GM18907 (cell line): ENCODE data around the gene MAP4K4.

Experiments
- ATAC-seq: cut with Tn5 transposase; IDR thresholded peaks from one replicate; pipeline ENCODE4 v1.9.1; 2021; ENCODE audit warnings: mild to moderate bottlenecking, moderate library complexity; ENCODE audit not compliant: unreplicated experiment

The MAP4K4 gene

DNA sequence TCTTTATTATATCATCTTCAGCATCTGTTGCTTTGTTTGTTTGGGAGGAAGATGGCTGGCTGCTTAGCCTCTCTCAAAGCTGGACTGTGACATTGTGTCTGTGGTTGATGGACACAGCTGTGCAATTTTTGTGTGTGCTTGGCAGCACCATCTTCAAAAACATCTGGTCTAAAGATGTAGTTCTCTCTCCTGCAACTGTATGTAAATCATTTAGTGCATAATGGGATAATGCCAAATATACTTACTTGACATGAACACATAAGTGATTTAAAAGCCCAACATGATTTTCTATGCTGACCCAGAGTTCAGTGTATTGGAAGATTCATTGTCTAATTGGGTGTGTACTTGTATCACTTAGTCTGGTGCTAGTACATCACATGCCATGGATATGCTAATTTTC lies 112.2 kb downstream of the MAP4K4 start:
- no peak for ATAC-seq

GRCh38 chr2:101811226-101812015 lies 113.9 kb downstream of the MAP4K4 start:
- no peak for ATAC-seq

DNA sequence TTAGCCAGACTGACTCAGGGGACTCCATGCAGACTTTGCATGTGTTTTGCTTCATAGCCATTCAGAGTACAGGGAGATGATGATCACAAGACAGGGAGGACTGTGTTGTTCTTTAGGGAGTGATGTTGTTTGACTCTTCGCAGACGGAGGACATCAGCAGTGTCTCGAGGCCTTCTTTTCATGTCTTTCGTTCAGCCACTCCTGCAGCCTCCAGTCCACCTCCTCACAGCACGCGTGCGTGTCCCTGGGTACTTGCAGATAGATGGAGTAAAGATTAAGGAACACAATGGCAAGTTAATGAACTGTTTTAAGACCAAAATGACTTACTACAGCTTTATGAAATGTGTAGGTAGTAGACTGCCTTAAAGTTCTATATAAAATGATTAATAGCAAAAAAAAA lies 114.7 kb downstream of the MAP4K4 start:
- ATAC-seq, result no peak

GRCh38 chr2:101814752-101815151 lies 117.2 kb downstream of the MAP4K4 start:
- ATAC-seq, result no peak

GRCh38 chr2:101815154-101815553 lies 117.6 kb downstream of the MAP4K4 start:
- no peak for ATAC-seq

DNA sequence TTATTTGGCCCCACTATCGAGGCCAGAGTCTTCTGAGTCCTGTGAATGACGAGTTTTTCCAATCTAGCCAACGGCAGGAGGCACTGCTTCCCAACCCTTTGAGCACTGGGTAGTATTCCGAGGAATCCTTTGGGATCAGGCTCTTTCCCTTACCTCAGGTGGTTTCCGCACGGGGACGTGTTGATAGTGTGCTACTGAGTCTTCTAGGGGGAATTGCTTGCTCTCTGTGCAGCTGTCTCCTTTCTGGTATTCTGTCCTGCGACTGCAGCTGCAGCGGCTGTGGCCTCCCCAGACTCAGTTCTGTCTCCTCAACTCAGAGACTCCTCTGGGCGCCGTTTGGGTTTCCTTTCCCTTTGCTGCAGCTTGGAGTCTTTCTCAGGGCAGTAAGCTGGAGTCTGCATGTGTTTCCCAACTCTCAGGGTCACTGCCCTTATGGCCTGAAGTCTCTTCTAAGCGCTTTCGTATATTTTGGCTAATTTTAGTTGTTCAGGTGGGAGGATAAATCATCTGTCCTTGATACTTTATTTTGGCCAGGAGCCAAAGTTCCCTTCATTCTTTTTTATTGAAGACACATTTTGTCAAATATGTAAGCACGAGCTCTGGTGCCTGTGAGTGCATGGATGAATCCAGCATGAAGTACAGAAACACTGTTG lies 118.4 kb downstream of the MAP4K4 start:
- ATAC-seq, result no peak

DNA sequence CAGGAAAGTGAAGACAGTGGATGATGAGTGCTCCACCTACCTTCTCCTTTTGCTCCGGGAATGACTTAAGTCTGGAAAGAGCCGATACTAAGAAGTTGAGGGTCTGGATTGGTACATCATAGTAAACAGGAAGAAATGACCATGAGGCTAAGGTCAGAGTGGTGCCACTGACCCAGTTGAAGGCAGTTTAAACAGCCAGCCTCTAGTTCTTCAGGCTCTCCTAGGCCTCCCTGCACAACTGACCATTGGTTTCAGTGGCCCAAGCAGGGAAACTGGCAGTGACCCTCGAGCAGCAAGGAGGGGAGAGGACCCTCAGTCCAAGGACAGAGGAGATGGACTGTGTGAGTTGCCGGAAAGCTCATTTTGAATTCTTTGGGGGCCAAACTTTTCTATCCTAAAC lies 119.1 kb downstream of the MAP4K4 start:
- ATAC-seq, result no peak

GRCh38 chr2:101817481-101817880 lies 120.0 kb downstream of the MAP4K4 start:
- ATAC-seq, result no peak

DNA sequence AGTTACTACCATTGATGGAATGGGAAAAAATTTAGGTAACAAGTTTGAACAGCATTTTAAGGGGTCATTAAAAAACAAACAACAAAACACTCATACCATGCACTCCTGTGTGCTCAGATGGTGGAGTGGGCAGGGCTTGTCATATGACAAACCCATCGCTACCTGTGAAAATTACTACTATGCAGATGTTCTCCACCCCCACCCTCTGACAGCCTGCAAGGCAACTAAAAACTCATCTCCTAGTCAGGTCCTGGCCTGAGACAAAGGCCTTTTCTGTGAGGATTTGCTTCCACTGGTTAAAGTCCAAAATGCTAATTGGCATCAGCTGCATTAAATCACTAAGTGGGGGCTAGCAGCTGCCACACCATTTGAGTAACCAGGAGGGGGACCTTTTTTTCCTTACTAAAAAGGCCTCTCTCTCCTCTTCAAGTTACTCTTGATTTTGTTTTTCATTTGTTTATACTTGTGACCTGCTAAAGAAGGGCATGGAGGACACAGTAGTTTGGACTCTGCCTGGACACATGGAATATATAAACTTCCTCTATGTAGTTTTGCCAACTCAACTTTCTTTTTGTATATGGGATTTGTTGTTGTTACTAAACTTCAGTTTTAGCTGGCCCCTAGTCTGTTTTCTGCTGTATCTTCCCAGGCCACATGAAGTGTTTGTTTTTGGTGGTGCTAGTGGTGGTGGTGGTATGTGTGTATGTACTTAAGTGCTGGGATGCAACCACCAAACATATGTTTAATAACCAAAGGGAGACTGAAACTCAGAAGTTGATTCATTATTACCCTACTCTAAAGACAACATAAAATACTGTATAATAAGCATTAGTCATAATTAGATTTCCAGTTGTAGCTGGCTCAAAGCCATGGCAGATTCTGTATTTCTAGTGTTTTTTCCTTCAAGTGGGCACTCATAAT lies 121.3 kb downstream of the MAP4K4 start:
- ATAC-seq, result no peak

- no peak for ATAC-seq
Measured at GRCh38 chr2:101820519-101820918, 123.0 kb downstream of the MAP4K4 start.

DNA sequence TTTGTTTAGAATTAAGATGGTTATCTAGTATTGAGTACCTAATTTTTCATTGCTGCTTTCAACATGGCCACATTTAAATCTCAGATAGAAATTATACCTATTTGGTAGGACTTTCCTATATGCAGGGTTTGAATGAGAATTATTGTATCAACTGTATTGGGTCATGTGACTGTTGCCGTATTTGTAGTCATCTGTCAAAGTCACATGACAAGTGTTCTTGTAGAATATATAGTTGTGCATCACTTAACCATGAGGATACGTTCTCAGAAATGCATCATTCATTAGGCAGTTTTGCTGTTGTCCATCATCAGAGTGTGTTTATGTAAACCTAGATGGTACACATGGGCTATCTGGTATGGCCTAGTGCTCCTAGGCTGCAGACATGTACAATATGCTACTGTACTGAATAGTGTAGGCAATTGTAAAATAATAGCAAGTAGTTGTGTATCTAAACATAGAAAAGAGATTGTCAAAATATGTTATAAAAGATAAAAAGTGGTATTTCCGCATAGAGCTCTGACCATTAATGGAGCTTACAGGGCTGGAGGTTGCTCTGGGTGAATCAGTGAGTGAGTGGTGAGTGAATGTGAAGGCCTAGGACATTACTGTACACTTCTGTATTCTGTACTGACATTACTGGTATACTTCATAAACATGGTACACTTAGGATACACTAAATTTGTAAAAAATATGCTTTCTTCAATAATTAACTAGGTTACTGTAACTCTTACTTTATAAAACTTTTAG lies 123.7 kb downstream of the MAP4K4 start:
- ATAC-seq, result no peak

DNA sequence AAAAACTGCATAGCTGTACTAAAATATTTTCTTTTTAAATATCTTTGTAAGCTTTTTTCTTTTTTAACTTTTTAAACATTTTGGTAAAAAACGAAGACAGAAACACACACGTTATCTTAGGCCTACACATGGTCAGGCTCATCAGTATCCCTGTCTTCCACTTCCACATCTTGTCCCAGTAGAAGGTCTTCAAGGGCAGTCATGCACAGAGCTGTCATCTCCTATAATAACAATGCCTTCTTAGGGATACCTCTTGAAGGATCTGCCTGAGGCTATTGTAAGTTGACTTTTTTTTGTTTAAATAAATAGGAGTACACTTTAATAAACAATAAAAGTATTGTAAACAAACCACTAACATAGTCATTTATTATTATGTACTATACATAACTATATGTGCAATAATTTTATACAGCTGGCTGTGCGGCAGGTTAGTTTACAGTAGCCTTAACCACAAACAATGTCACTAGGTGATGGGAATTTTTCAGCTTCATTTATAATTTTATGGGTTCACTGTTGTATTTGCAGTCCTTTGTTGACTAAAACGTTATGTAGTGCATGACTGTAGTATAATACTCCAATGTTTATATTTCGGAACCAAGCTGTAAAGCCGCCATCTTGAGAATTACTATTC lies 124.4 kb downstream of the MAP4K4 start:
- ATAC-seq, result no peak

- peak; percentile 76 for ATAC-seq
Measured at GRCh38 chr2:101823347-101823791, 125.9 kb downstream of the MAP4K4 start.

- ATAC-seq, result no peak
Measured at GRCh38 chr2:101823859-101824258, 126.4 kb downstream of the MAP4K4 start.

- no peak for ATAC-seq
Measured at GRCh38 chr2:101826716-101827115, 129.2 kb downstream of the MAP4K4 start.

- no peak for ATAC-seq
Measured at GRCh38 chr2:101827246-101827645, 129.7 kb downstream of the MAP4K4 start.

DNA sequence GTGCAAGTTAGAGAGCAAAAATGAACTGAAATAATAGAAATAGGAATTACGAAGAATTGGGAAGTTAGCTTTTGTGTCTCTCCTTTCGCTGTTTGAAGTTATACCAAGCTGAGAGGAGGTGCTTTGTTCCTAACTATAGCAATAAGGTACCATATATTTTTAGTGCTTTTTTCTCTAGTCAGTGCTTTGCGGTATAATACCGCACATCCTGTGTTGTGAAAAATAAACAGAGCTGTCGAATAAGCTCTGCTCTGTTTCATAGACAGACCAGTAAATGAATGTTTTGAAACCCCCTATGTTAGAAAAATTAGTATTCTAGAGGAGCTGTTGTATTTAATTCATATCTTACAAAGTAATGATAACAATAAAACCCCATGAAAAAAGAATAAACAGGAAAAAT lies 130.8 kb downstream of the MAP4K4 start:
- no peak for ATAC-seq

DNA sequence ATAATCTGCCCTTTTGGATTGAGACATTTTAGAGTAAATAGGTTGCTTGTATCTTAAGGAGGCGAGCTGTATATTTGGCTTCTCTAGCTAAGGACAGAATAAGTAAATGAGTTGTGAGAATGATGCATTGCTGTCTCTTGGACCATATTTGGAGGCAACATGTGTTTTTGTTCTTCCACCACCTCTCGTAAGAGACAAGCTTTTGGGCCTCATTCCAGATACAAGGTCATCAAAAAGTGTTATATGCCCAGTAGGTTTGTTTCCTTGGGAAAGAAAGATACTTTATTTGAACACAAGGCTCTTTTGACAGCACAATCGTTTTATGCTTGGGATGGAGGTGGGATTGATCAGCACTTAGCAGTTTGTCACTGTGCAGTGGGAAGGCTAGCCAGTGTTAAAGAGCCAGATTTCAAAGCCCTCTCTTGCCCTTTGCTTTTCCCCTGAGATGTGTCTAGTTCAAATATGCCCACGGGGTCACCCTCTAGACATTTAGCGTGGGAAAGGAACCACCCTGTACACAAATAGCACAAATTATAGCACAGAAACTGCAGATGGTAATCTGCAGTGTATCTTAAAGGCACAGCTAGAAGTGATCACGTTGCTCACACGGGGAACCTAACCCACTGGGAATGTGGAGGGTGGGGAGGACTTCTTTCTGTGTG lies 131.3 kb downstream of the MAP4K4 start:
- no peak for ATAC-seq

- ATAC-seq, result no peak
Measured at GRCh38 chr2:101829429-101829828, 131.9 kb downstream of the MAP4K4 start.

DNA sequence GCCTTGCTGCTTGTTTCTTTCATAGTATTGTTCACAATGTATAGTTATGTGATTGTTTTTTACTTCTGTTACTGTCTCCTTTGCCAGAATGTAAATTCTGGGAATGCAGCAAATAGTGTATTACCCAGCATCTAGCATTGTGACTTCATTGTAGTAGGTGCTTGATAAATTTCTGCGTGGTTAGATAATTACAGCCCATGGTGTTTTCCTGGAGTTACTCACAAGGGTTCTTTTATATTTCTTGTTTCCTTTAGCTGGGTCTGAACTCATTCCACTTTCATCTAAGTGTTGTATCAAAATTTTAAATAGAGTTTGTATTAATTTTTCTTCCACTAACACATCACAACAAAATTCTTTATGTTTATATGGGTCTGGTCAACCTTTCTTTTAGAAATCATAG lies 132.6 kb downstream of the MAP4K4 start:
- ATAC-seq, result no peak
